Spleen (tissue), 11 donors: ENCODE data around the gene UBR2. TPM values are rescaled to one million over a fixed set of nuclear protein-coding genes. Genes with fewer than 3 reads are reported as not detected.

Experiments
- DNase-seq: peaks from one replicate; pipeline ENCODE4 v3.0.0-alpha.2; 2020
- H3K27ac ChIP-seq, 8 donors: fragments of 200-600 bp; sonication (generic) in 7 of 8; 1 replicate in 4 of 8; 2 replicates in 4 of 8; pipeline versions ENCODE4 v1.5.0 to v1.8.0; 2016 to 2021; ENCODE audit warnings: inconsistent platforms in 4 of 8, mild to moderate bottlenecking in 4 of 8, moderate library complexity in 1 of 8
- H3K27me3 ChIP-seq, 7 donors: fragments of 200-600 bp; sonication (generic) in 6 of 7; replicated peaks in 1 of 7; 1 replicate in 4 of 7; 2 replicates in 3 of 7; pipeline versions ENCODE4 v1.5.0 to v1.8.0; 2016 to 2021; ENCODE audit warnings: inconsistent platforms in 3 of 7, mild to moderate bottlenecking in 1 of 7
- H3K36me3 ChIP-seq, 6 donors: fragments of 200-600 bp; sonication (generic) in 5 of 6; 1 replicate in 4 of 6; 2 replicates in 2 of 6; pipeline versions ENCODE4 v1.5.0 to v1.8.0; 2016 to 2021; ENCODE audit warnings: inconsistent platforms in 2 of 6
- H3K4me1 ChIP-seq, 6 donors: fragments of 200-600 bp; sonication (generic) in 5 of 6; 1 replicate in 3 of 6; 2 replicates in 3 of 6; pipeline versions ENCODE4 v1.5.0 to v1.8.0; 2016 to 2021; ENCODE audit warnings: inconsistent platforms in 3 of 6
- H3K4me3 ChIP-seq, 8 donors: fragments of 200-600 bp; sonication (generic) in 7 of 8; 1 replicate in 4 of 8; 2 replicates in 4 of 8; pipeline versions ENCODE4 v1.5.0 to v1.8.0; 2016 to 2021; ENCODE audit warnings: inconsistent platforms in 4 of 8, mild to moderate bottlenecking in 4 of 8, moderate library complexity in 2 of 8
- H3K9me3 ChIP-seq, 8 donors: fragments of 200-600 bp; sonication (generic) in 7 of 8; 1 replicate in 4 of 8; 2 replicates in 4 of 8; pipeline versions ENCODE4 v1.5.0 to v1.8.0; 2016 to 2021; ENCODE audit warnings: inconsistent platforms in 4 of 8
- POLR2A ChIP-seq, 3 donors: fragments of 450-650 bp; IDR thresholded peaks; one replicate each; pipeline ENCODE4 v1.5.1; 2017; ENCODE audit warnings: antibody characterized with exemption in 3 of 3, mild to moderate bottlenecking in 1 of 3
- POLR2AphosphoS5 ChIP-seq, 3 donors: sonication (generic); formaldehyde crosslinking; IDR thresholded peaks; one replicate each; pipeline ENCODE4 v1.5.1; 2017; ENCODE audit warnings: antibody characterized with exemption in 3 of 3
- WGBS, 5 donors: extraction: QIAGEN DNeasy Blood & Tissue Kit in 3 of 5; methylation state at CpG; one replicate each; pipeline versions ENCODE4 v1.1.5 to v1.1.7; 2013 to 2018; 5-methylcytosine and 5-hydroxymethylcytosine counted together
- intact Hi-C: fragments of 100-400 bp; cut with DNase I; formaldehyde crosslinking; loops from one replicate; pipeline ENCODE4 v1.15.0; 2023; ENCODE audit warnings: low total_unique reads
- polyA plus RNA-seq, 3 donors: library from polyadenylated mRNA; stranded (reverse); fragments of 200-250 nt; gene quantifications; one replicate each; pipeline ENCODE4 v1.2.1, GENCODE V29; 2013
- total RNA-seq, 7 donors: library from RNA; depleted of rRNA in 3 of 7; stranded (reverse); fragments of >200 nt in 3 of 7; fragmentation: NEBNext Ultra II Directional in 4 of 7; extraction: Animal tissue kit (Norgen Biotek cat#: 25700) in 4 of 7; gene quantifications; one replicate each; pipeline versions ENCODE4 v1.1.0 to v1.2.1, GENCODE V29; 2016 to 2021
- TF ChIP-seq, protein P1 (sequence below), 11 experiments: fragments of 200-600 bp in 7 of 11; fragments of 450-650 bp in 4 of 11; sonication (generic) in 4 of 11; IDR thresholded peaks in 8 of 11; conservative IDR thresholded peaks in 3 of 11; 1 replicate in 7 of 11; 2 replicates in 4 of 11; pipeline versions ENCODE4 v1.4.0 to v1.8.0; 2016 to 2021; ENCODE audit warnings: antibody characterized with exemption in 11 of 11, inconsistent platforms in 4 of 11, mild to moderate bottlenecking in 1 of 11
- donor health status: healthy with polysubstance abuse.
- donor health status: DM: no; HTN: no; CAD: no; lungs with moderate emphysema.
- donor health status: DM: no; HTN: no; CAD: no.
- donor health status: Bipolar disorder and iron deficiency.
- donor health status: healthy.
- donor health status: DM: no; HTN: no; CAD: no.
- donor health status: DM: yes; HTN: yes; CAD: no.

The UBR2 gene
- total and polyA plus RNA-seq, 10 donors: 7.4 to 51.8 (median 43.7) TPM

DNA sequence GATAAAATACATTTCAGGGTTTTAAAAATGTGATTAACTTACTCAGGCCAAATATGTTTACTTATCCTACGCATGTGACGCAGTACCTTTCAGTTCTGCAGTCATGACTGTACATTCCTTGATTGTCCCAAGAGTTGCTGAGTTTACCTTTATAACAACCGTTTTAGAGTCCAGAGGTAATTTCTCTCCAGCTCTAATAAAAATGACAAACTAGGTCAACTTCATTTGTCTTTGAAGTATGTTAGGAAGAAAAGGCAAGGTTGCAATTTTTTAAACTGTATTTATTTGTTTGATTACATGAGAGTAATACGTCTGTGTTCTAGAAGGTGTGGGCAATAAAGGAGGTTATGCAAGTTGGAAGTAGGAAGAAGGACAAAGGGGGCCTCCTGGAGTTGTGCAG lies 38.6 kb upstream of the UBR2 start:
- intact Hi-C loops: no loop called here
- WGBS, 5 donors: 79 to 89% (median 87%) methylated on average over 4 of the region's 4 CpGs

GRCh38 chr6:42526616-42527015 lies 37.2 kb upstream of the UBR2 start:
- intact Hi-C loops: no loop called here
- Histone ChIP-seq H3K27me3 (no peaks in the 10 kb centered on the region), H3K4me1 (peaks cover 0 to 12% (median 1%) of the 10 kb centered on the region in 6 donors), H3K9me3 (no peaks in the 10 kb centered on the region), H3K36me3 (no peaks in the 10 kb centered on the region), H3K27ac (no peak overlapping the region), H3K4me3 (no peak overlapping the region)
- TF ChIP-seq, protein P1, sequence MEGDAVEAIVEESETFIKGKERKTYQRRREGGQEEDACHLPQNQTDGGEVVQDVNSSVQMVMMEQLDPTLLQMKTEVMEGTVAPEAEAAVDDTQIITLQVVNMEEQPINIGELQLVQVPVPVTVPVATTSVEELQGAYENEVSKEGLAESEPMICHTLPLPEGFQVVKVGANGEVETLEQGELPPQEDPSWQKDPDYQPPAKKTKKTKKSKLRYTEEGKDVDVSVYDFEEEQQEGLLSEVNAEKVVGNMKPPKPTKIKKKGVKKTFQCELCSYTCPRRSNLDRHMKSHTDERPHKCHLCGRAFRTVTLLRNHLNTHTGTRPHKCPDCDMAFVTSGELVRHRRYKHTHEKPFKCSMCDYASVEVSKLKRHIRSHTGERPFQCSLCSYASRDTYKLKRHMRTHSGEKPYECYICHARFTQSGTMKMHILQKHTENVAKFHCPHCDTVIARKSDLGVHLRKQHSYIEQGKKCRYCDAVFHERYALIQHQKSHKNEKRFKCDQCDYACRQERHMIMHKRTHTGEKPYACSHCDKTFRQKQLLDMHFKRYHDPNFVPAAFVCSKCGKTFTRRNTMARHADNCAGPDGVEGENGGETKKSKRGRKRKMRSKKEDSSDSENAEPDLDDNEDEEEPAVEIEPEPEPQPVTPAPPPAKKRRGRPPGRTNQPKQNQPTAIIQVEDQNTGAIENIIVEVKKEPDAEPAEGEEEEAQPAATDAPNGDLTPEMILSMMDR (IDR thresholded peaks at IDR 0.05 in 8 of 11, conservative IDR thresholded peaks at IDR 0.05 in 3 of 11): no peak
- TF ChIP-seq POLR2AphosphoS5 (IDR thresholded peaks at IDR 0.05) (no peak), POLR2A (IDR thresholded peaks at IDR 0.05) (no peak)
- no peak for DNase-seq
- WGBS, 5 donors: 93 to 98% (median 96%) methylated on average over 3 of the region's 3 CpGs

More for the DNA sequence above, 38.6 kb upstream of the UBR2 start:
- Histone ChIP-seq H3K36me3 (no peaks in the 10 kb centered on the region), H3K4me3 (no peak overlapping the region), H3K27ac (no peak overlapping the region), H3K4me1 (peaks cover 0 to 3% (median 0%) of the 10 kb centered on the region in 6 donors), H3K9me3 (peaks cover 0 to 2% (median 0%) of the 10 kb centered on the region in 8 donors), H3K27me3 (no peaks in the 10 kb centered on the region)
- TF ChIP-seq POLR2AphosphoS5 (IDR thresholded peaks at IDR 0.05): no peak
- no peak for DNase-seq

DNA sequence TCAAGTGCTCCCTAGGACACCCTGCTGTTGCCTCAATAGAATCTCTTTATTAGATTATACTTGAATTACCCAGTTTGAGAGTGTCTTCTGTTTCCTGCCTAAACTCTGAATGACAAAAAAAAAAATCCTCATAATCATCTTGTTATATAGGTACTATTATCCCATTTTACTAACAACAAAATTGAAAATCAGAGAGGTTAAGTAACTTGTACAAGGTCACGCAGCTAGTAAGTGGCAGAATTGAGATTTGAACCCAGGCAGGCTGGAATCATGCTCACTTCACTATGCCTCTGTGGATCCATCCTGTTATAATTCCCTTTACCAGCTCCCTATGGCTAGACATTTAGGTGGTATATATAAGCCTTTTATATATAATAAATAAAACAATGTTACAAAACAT lies 36.6 kb upstream of the UBR2 start:
- intact Hi-C loops: no loop called here
- no peak for DNase-seq
- Histone ChIP-seq H3K9me3 (no peaks in the 10 kb centered on the region), H3K27me3 (no peaks in the 10 kb centered on the region), H3K4me1 (peaks cover 0 to 18% (median 4%) of the 10 kb centered on the region in 6 donors), H3K36me3 (no peaks in the 10 kb centered on the region), H3K4me3 (no peak overlapping the region), H3K27ac (no peak overlapping the region)
- WGBS, 5 donors: 93 to 100% (median 97%) methylated on average over 1 of the region's 1 CpG
- no peak for TF ChIP-seq POLR2AphosphoS5 (IDR thresholded peaks at IDR 0.05)
- TF ChIP-seq POLR2A (IDR thresholded peaks at IDR 0.05): no peak
- TF ChIP-seq, protein P1 (IDR thresholded peaks at IDR 0.05 in 8 of 11, conservative IDR thresholded peaks at IDR 0.05 in 3 of 11): no peak

DNA sequence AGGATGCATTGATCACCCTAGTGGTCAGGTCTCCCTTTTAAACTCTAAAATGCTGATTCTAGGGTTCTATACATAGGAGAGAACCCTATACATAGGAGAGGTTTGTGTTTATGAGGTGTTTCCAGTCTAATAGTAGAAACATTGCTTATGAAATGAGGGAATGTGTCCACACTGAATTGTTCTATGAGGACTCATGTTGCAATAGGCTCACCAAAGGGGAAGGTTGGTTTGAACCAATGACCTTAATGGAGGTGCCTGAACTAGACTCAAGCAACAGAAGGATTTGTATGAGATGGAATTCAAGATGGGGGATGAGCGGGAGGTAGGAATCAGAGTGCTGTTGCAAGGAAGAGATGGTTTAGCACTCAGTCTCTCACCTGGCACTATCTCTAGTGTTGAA lies 33.5 kb upstream of the UBR2 start:
- H3K36me3 ChIP-seq: no peaks in the 10 kb centered on the region
- H3K27me3 ChIP-seq: no peaks in the 10 kb centered on the region
- WGBS, 5 donors: 92 to 100% (median 94%) methylated on average over 1 of the region's 1 CpG
- H3K9me3 ChIP-seq: no peaks in the 10 kb centered on the region
- peaks cover 0 to 27% (median 4%) of the 10 kb centered on the region in 6 donors for H3K4me1 ChIP-seq
- intact Hi-C loops: no loop called here
- H3K4me3 ChIP-seq: no peak overlapping the region
- TF ChIP-seq, protein P1 (IDR thresholded peaks at IDR 0.05 in 8 of 11, conservative IDR thresholded peaks at IDR 0.05 in 3 of 11): no peak
- no peak overlapping the region for H3K27ac ChIP-seq
- no peak for DNase-seq

DNA sequence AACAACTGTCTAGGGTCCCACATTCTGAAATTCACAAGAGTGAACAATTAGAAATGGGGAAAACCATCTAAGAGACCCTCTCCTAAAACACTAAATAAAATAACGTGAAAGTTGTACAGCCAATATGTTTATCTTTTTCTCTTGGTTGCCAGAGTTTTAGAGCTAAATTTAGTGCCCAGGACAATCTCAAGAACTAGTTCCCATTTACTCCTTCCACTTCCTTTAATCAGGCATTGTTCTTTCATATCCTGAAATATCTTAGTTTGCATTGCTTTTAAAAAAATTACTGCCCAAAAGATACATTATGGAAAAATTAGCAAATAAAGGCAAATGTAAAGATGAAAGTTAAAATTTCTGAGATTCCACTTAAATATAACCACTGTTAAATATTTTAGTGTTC lies 33.1 kb upstream of the UBR2 start:
- no peak for DNase-seq
- intact Hi-C loops: no loop called here
- no peak overlapping the region for H3K4me3 ChIP-seq

More for the DNA sequence above, 33.1 kb upstream of the UBR2 start:
- no peak overlapping the region for H3K27ac ChIP-seq
- TF ChIP-seq POLR2A (IDR thresholded peaks at IDR 0.05) (no peak), POLR2AphosphoS5 (IDR thresholded peaks at IDR 0.05) (no peak)
- TF ChIP-seq, protein P1 (IDR thresholded peaks at IDR 0.05 in 8 of 11, conservative IDR thresholded peaks at IDR 0.05 in 3 of 11): no peak
- H3K36me3 ChIP-seq: no peaks in the 10 kb centered on the region
- WGBS, 5 donors: 33 to 44% (median 39%) methylated on average over 1 of the region's 1 CpG
- no peaks in the 10 kb centered on the region for H3K9me3 ChIP-seq
- no peaks in the 10 kb centered on the region for H3K27me3 ChIP-seq
- H3K4me1 ChIP-seq: peaks cover 0 to 27% (median 4%) of the 10 kb centered on the region in 6 donors
